ENCODE measurements around the gene LIMS1. TPM values are rescaled to one million over a fixed set of nuclear protein-coding genes. Genes with fewer than 3 reads are reported as not detected.

The LIMS1 gene
- total and polyA plus RNA-seq, 4 donors = 26.7 to 102 (median 90.4) TPM

GRCh38 chr2:108613261-108614042 lies 79.2 kb downstream of the LIMS1 start:
- ATAC-seq (ENCODE audit: insufficient read depth, low FRiP score) (no peak), DNase-seq (peak; percentile 48 to 60 (median 54))
- no peak for TF ChIP-seq CTCF (IDR thresholded peaks at IDR 0.05; ENCODE audit: control extremely low read depth, extremely low read depth)
- Histone ChIP-seq H3K27ac (ENCODE audit: low read depth in 1 of 2, low read length in 1 of 2) (peak overlapping the region in 1 of 2 donors; percentile 90), H3K27me3 (ENCODE audit: control insufficient read depth in 3 of 3, insufficient read depth in 3 of 3, low read length in 2 of 3) (no peaks in the 10 kb centered on the region), H3K36me3 (ENCODE audit: control insufficient read depth in 4 of 4, insufficient read depth in 4 of 4, low read length in 4 of 4) (no peaks in the 10 kb centered on the region), H3K9ac (ENCODE audit: insufficient read depth in 1 of 2, low read length in 2 of 2) (peak overlapping the region in 1 of 2 donors; percentile 38), H3K4me3 (no peak overlapping the region), H3K4me1 (ENCODE audit: control insufficient read depth in 5 of 5, insufficient read depth in 5 of 5, low read length in 5 of 5) (peaks cover 21 to 63% (median 53%) of the 10 kb centered on the region in 5 donors), H3K9me3 (ENCODE audit: control insufficient read depth in 4 of 4, insufficient read depth in 3 of 4, low read length in 3 of 4) (no peaks in the 10 kb centered on the region)
- WGBS, 2 donors = 57 to 70% methylated on average over 9 of the region's 9 CpGs

- peak overlapping the region in 1 of 2 donors; percentile 90 for H3K27ac ChIP-seq (ENCODE audit: low read depth in 1 of 2, low read length in 1 of 2)
- no peak overlapping the region for H3K9ac ChIP-seq (ENCODE audit: insufficient read depth in 1 of 2, low read length in 2 of 2)
- no peak for ATAC-seq (ENCODE audit: insufficient read depth, low FRiP score)
- no peaks in the 10 kb centered on the region for H3K27me3 ChIP-seq (ENCODE audit: control insufficient read depth in 3 of 3, insufficient read depth in 3 of 3, low read length in 2 of 3)
- peak in 2 of 3 donors; percentile 35 to 54 for DNase-seq
- H3K36me3 ChIP-seq (ENCODE audit: control insufficient read depth in 4 of 4, insufficient read depth in 4 of 4, low read length in 4 of 4) = no peaks in the 10 kb centered on the region
- WGBS, 2 donors = 84 to 87% methylated on average over 8 of the region's 8 CpGs
- no peak for TF ChIP-seq CTCF (IDR thresholded peaks at IDR 0.05; ENCODE audit: control extremely low read depth, extremely low read depth)
- H3K4me3 ChIP-seq = no peak overlapping the region
- H3K4me1 ChIP-seq (ENCODE audit: control insufficient read depth in 5 of 5, insufficient read depth in 5 of 5, low read length in 5 of 5) = peaks cover 18 to 70% (median 51%) of the 10 kb centered on the region in 5 donors
- no peaks in the 10 kb centered on the region for H3K9me3 ChIP-seq (ENCODE audit: control insufficient read depth in 4 of 4, insufficient read depth in 3 of 4, low read length in 3 of 4)
These were observed 79.8 kb downstream of the LIMS1 start for GRCh38 chr2:108614043-108614545.

GRCh38 chr2:108614659-108615058 lies 80.4 kb downstream of the LIMS1 start:
- Histone ChIP-seq H3K9me3 (ENCODE audit: control insufficient read depth in 4 of 4, insufficient read depth in 3 of 4, low read length in 3 of 4) (no peaks in the 10 kb centered on the region), H3K27me3 (ENCODE audit: control insufficient read depth in 3 of 3, insufficient read depth in 3 of 3, low read length in 2 of 3) (no peaks in the 10 kb centered on the region), H3K27ac (ENCODE audit: low read depth in 1 of 2, low read length in 1 of 2) (no peak overlapping the region), H3K36me3 (ENCODE audit: control insufficient read depth in 4 of 4, insufficient read depth in 4 of 4, low read length in 4 of 4) (no peaks in the 10 kb centered on the region), H3K4me3 (no peak overlapping the region), H3K9ac (ENCODE audit: insufficient read depth in 1 of 2, low read length in 2 of 2) (no peak overlapping the region), H3K4me1 (ENCODE audit: control insufficient read depth in 5 of 5, insufficient read depth in 5 of 5, low read length in 5 of 5) (peaks cover 16 to 73% (median 53%) of the 10 kb centered on the region in 5 donors)
- DNase-seq (no peak), ATAC-seq (ENCODE audit: insufficient read depth, low FRiP score) (no peak)
- 63 to 79% methylated on average over 4 of the region's 4 CpGs for WGBS, 2 donors
- no peak for TF ChIP-seq CTCF (IDR thresholded peaks at IDR 0.05; ENCODE audit: control extremely low read depth, extremely low read depth)

Data from lung (tissue), 12 donors.